ENCODE results near the gene PGF.

PGF gene

GRCh38 chr14:74891870-74892269 is 63.5 kb downstream of the PGF start:
- DNase-seq = no peak

Measured in activated CD8-positive, alpha-beta memory T cell treated with anti-CD3 and anti-CD28 coated beads, Interleukin-2, amount 50 U/mL, for 48 hours (primary cell).